Pancreas (tissue), 10 donors: ENCODE data around the gene TMEM150A. TPM values are rescaled to one million over a fixed set of nuclear protein-coding genes. Genes with fewer than 3 reads are reported as not detected.

Source experiments
- ATAC-seq, 4 donors: fragments of 200-7000 bp; cut with Tn5 transposase; one replicate each; pipeline versions ENCODE4 v1.8.0 to v1.9.1; 2020; ENCODE audit warnings: mild to moderate bottlenecking in 4 of 4, moderate library complexity in 4 of 4
- DNase-seq, 6 donors: peaks; one replicate each; pipeline ENCODE4 v3.0.0-alpha.2; 2020
- FAIRE-seq: peaks from 2 replicates; lab custom pipeline; 2012; peaks lifted over from hg19 to GRCh38; lab: Jason Lieb, UNC
- H3K27ac ChIP-seq, 4 donors: fragments of 200-600 bp; sonication (generic); 1 replicate in 3 of 4; 2 replicates in 1 of 4; pipeline versions ENCODE4 v1.5.0 to v1.8.0; 2020
- H3K27me3 ChIP-seq, 4 donors: fragments of 200-600 bp; one replicate each; pipeline ENCODE4 v1.8.0; 2021
- H3K36me3 ChIP-seq, 3 donors: fragments of 200-600 bp; sonication (generic) in 1 of 3; one replicate each; pipeline versions ENCODE4 v1.5.0 to v1.8.0; 2020 to 2021
- H3K4me1 ChIP-seq, 3 donors: fragments of 200-600 bp; one replicate each; pipeline ENCODE4 v1.8.0; 2021
- H3K4me3 ChIP-seq, 4 donors: fragments of 200-600 bp; sonication (generic) in 2 of 4; one replicate each; pipeline versions ENCODE4 v1.5.0 to v1.8.0; 2020 to 2021
- H3K9me3 ChIP-seq, 4 donors: fragments of 200-600 bp; one replicate each; pipeline ENCODE4 v1.8.0; 2021
- WGBS, 2 donors: extraction: QIAGEN DNeasy Blood & Tissue Kit; methylation state at CpG; one replicate each; pipeline ENCODE4 v1.1.7; 2013; 5-methylcytosine and 5-hydroxymethylcytosine counted together
- intact Hi-C, 3 donors: fragments of 100-400 bp; cut with DNase I; formaldehyde crosslinking; loops; one replicate each; pipeline versions ENCODE4 v1.11.1 to v1.14.2; 2022
- polyA plus RNA-seq, 2 donors: library from polyadenylated mRNA; stranded (reverse); fragments of 200-250 nt; gene quantifications; one replicate each; pipeline ENCODE4 v1.2.3, GENCODE V29; 2013
- total RNA-seq, 6 donors: library from RNA; stranded (reverse); fragmentation: NEBNext Ultra II Directional in 4 of 6; extraction: Animal tissue kit (Norgen Biotek cat#: 25700) in 4 of 6; gene quantifications; one replicate each; pipeline versions ENCODE4 v1.2.1 to v1.2.4, GENCODE V29; 2021 to 2023
- TF ChIP-seq, protein P1 (sequence below), 4 donors: fragments of 200-600 bp; sonication (generic) in 3 of 4; IDR thresholded peaks; one replicate each; pipeline versions ENCODE4 v1.5.0 to v1.8.0; 2021; ENCODE audit warnings: antibody characterized with exemption in 4 of 4
- donor health status: healthy with polysubstance abuse.
- donor health status: DM: no; HTN: no; CAD: no; lungs with moderate emphysema.
- donor health status: DM: no; HTN: no; CAD: no.
- donor health status: control.
- donor health status: control.
- donor health status: Bipolar disorder and iron deficiency.
- donor health status: DM: yes; HTN: yes; CAD: no.
- donor health status: DM: no; HTN: no; CAD: no.
- donor health status: DM: no; HTN: no; CAD: no.
- donor health status: DM: yes; HTN: yes; CAD: no.

The TMEM150A gene
- total and polyA plus RNA-seq, 8 donors = 14.8 to 47.6 (median 18.3) TPM

DNA sequence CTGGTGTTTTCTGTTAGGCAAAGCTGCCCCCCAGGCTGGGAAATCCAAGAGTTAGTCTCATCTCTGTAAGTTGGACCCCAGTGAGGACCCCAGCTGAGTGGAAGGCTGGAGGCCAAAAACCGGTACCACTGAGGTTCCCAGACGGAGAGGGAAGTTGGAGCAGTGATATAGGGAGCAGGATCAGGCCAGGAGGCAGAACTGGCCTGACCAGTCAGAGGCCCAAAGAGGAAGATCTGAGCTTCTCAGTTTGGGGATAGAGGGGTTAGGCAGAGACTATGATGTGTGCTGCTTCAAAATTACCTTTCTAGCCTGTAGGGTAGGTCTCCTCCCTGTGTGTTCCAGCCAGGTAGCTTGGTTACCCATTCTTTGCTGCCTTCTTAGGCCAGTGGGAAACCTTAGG lies 11.5 kb downstream of the TMEM150A start:
- TF ChIP-seq, protein P1, sequence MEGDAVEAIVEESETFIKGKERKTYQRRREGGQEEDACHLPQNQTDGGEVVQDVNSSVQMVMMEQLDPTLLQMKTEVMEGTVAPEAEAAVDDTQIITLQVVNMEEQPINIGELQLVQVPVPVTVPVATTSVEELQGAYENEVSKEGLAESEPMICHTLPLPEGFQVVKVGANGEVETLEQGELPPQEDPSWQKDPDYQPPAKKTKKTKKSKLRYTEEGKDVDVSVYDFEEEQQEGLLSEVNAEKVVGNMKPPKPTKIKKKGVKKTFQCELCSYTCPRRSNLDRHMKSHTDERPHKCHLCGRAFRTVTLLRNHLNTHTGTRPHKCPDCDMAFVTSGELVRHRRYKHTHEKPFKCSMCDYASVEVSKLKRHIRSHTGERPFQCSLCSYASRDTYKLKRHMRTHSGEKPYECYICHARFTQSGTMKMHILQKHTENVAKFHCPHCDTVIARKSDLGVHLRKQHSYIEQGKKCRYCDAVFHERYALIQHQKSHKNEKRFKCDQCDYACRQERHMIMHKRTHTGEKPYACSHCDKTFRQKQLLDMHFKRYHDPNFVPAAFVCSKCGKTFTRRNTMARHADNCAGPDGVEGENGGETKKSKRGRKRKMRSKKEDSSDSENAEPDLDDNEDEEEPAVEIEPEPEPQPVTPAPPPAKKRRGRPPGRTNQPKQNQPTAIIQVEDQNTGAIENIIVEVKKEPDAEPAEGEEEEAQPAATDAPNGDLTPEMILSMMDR (IDR thresholded peaks at IDR 0.05) = no peak
- Histone ChIP-seq H3K27me3 (no peaks in the 10 kb centered on the region), H3K4me3 (no peak overlapping the region), H3K4me1 (peaks cover 17 to 39% (median 23%) of the 10 kb centered on the region in 3 donors), H3K36me3 (no peaks in the 10 kb centered on the region), H3K27ac (peak overlapping the region in 2 of 4 donors; percentile 46 to 50), H3K9me3 (no peaks in the 10 kb centered on the region)
- ATAC-seq = no peak
- WGBS, 2 donors = 71 to 80% methylated on average over 2 of the region's 2 CpGs
- peak in 1 of 6 donors; percentile 11 for DNase-seq
- FAIRE-seq = no peak
- intact Hi-C loops = no loop called here

DNA sequence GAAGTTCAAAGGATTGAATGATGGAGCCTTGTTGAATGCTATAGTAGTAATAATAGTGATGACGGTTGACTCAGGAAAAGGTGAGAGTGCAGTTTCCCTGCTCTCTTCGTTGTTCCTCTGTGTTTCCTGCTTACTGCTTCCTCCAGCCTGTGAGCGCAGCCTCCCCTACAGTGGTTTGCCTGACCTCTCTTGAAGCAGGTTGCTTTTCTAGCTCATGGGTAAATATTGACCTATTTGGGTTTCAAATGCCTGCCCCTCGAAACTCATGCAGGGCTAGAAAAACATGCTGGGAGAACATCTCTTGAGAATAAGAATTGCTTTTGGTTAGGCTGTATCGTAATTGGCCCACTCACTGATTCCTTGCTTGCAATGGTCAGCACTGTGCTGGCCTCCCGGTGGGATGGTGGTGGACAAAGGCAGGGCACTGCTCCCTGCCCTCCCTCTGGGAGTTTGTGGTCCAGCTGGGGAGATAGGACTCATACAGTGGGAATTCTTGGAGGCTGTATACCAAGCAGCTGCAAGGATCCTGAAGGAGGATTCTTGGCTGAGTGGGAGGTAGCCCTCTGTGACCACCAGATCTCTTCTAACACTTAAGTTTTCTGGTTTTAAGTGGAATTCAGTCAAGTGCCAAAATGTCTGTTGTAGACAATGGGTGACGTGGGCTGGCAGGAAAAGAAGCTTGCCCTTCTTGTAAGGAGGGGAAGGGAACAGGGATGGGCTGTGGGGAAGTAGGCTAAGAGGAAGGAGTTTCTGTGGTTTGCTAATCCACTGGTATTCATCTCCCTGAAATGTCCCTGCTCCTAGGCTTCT lies 12.3 kb downstream of the TMEM150A start:
- 43 to 48% methylated on average over 7 of the region's 7 CpGs for WGBS, 2 donors
- no peak for FAIRE-seq
- H3K36me3 ChIP-seq = no peaks in the 10 kb centered on the region
- DNase-seq = peak in 1 of 6 donors; percentile 9
- H3K9me3 ChIP-seq = no peaks in the 10 kb centered on the region
- no peak overlapping the region for H3K4me3 ChIP-seq
- intact Hi-C loops = no loop called here
- peak in 3 of 4 donors; percentile 11 to 23 (median 14) for ATAC-seq
- H3K27ac ChIP-seq = peak overlapping the region in 2 of 4 donors; percentile 46 to 50
- H3K27me3 ChIP-seq = no peaks in the 10 kb centered on the region
- TF ChIP-seq, protein P1 (IDR thresholded peaks at IDR 0.05) = no peak
- peaks cover 17 to 47% (median 31%) of the 10 kb centered on the region in 3 donors for H3K4me1 ChIP-seq

DNA sequence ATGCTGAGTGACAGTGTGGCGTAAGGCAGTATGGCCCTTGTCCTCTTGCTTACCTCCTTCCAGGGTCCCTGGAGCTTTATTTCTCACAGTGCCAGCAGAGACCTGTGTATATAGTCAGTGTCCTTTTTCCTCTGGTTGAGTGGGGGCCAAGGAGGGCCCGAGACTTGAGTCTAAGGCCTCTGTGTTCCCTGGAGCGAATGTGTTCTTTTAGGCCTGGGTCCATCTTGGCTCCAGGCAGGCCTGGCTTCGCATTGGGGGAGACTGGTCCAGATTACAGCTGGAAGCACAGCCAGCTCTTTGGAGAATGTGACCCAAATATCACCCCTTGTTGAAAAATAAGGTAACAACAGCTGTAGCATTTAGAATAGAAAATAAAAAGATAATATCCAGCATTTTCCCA lies 13.3 kb downstream of the TMEM150A start:
- H3K27me3 ChIP-seq = no peaks in the 10 kb centered on the region
- H3K27ac ChIP-seq = peak overlapping the region in 2 of 4 donors; percentile 46 to 50
- FAIRE-seq (no peak), DNase-seq (peak in 1 of 6 donors; percentile 13), ATAC-seq (no peak)
- WGBS, 2 donors = 93 to 94% methylated on average over 4 of the region's 4 CpGs
- H3K9me3 ChIP-seq = no peaks in the 10 kb centered on the region
- peaks cover 24 to 55% (median 30%) of the 10 kb centered on the region in 3 donors for H3K4me1 ChIP-seq
- TF ChIP-seq, protein P1 (IDR thresholded peaks at IDR 0.05) = no peak
- no peak overlapping the region for H3K4me3 ChIP-seq
- H3K36me3 ChIP-seq = no peaks in the 10 kb centered on the region
- intact Hi-C loops = no loop called here

DNA sequence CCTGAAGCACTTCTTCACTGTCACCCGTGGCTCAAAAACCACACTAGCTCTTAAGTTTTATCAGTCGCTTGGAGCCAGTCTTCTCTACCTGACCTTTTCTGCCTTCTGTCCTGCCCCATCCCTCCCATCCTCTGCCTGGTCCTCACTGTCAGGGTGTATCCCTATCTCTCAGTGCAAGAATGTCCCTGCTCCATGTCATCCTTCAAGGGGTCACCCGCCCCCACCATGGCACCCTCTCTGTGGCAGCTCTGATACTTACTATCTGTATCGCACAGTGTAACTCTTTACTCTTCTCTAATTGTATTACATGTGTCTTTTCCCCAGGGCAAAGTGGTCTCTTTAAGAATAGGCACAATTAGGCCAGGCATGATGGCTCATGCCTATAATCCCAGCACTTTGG lies 13.9 kb downstream of the TMEM150A start:
- DNase-seq (no peak), FAIRE-seq (no peak), ATAC-seq (no peak)
- no peaks in the 10 kb centered on the region for H3K27me3 ChIP-seq
- no peak overlapping the region for H3K4me3 ChIP-seq
- TF ChIP-seq, protein P1 (IDR thresholded peaks at IDR 0.05) = no peak
- no peaks in the 10 kb centered on the region for H3K36me3 ChIP-seq
- no peak overlapping the region for H3K27ac ChIP-seq
- H3K9me3 ChIP-seq = no peaks in the 10 kb centered on the region
- intact Hi-C loops = no loop called here
- H3K4me1 ChIP-seq = peaks cover 28 to 55% (median 30%) of the 10 kb centered on the region in 3 donors
- WGBS, 2 donors = 87 to 90% methylated on average over 4 of the region's 4 CpGs

DNA sequence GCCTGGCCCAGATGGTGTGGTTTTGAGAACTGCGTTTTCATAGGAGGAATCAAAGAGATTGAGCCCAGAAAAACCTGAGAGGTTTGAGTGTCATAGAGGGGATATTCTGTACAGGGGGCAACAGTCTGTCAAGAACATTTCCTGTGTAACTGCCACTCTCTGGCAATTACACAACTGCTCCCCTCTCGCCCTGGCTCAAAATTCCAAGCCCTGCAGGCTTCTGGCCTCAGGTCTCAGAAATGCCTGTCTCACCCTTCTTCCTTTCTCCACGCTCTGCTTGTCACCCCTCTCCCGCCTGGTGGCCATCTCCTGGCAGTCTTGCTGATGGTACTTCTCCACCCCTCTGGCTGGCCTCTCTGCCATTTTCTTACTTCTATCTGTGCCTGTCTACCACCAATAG lies 14.3 kb downstream of the TMEM150A start:
- intact Hi-C loops = no loop called here
- ATAC-seq (no peak), DNase-seq (no peak), FAIRE-seq (no peak)
- Histone ChIP-seq H3K27ac (no peak overlapping the region), H3K4me3 (no peak overlapping the region), H3K36me3 (no peaks in the 10 kb centered on the region), H3K9me3 (no peaks in the 10 kb centered on the region), H3K27me3 (no peaks in the 10 kb centered on the region), H3K4me1 (peaks cover 26 to 52% (median 30%) of the 10 kb centered on the region in 3 donors)
- TF ChIP-seq, protein P1 (IDR thresholded peaks at IDR 0.05) = no peak
- WGBS, 2 donors = 75 to 100% methylated on average over 4 of the region's 4 CpGs
